GM21717 (cell line): ENCODE results near the gene BUD31.

ENCODE experiments used
- ATAC-seq: cut with Tn5 transposase; IDR thresholded peaks from one replicate; pipeline ENCODE4 v1.9.1; 2021; ENCODE audit warnings: mild to moderate bottlenecking, moderate library complexity; ENCODE audit not compliant: unreplicated experiment

The BUD31 gene

DNA sequence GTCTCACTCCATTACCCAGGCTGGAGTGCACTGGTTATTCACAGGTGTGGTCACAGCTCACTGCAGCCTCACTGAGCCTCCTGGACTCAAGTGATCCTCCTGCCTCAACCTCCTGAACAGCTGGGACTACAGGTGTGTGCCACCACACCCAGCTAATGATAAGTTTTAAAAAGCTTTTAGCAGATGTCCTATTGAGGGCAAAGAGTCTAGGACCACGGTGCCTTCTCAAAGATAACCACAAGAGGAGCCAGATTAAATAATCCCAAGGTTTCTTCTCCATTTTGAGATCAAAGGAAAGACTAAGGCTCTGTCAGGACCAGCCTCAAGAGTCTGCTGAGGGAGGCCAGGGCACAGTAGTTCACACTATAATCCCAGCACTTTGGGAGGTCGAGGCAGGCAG lies 52.5 kb downstream of the BUD31 start:
- no peak for ATAC-seq

GRCh38 chr7:99465421-99465768 lies 56.6 kb downstream of the BUD31 start:
- ATAC-seq = no peak

DNA sequence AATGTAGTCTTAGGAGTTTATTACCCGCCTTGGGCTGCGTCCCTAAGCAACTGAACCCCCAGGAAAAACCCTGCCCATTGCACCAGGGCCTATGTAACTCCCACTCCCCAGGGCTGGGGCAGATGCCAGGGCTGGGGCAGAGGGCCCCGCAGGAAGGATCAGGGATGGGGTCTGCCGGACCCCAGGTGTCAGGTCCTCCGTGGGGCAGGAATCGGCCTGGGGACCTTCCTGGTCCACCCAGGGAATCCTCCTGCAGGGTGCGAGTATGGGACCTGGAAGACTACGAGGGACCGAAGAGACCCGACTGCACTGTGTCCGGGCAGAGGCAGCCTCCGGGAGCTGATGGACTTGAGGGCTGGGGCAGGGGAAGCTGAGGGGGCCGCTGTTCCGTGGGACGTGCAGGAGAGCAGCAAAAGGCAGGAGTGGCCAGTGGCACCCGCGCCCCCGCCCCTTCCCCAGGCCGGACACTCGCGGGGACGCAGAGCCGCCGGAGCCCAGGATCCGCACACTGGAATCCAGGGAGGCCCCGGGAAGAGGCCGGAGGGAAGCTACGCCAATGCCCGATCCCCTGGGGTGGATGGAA lies 59.7 kb downstream of the BUD31 start:
- ATAC-seq = no peak
